Measurements from ENCODE around the gene LTO1.

LTO1 gene

GRCh38 chr11:69650832-69651344 is 24.3 kb downstream of the LTO1 start:
- no peak for DNase-seq (ENCODE audit: low read depth, low spot score)
- no peak overlapping the region for H3K4me3 ChIP-seq (ENCODE audit: low read length)

GRCh38 chr11:69650081-69650831 is 24.9 kb downstream of the LTO1 start:
- no peak for DNase-seq (ENCODE audit: low read depth, low spot score)

GRCh38 chr11:69649576-69649900 is 25.6 kb downstream of the LTO1 start:
- H3K4me3 ChIP-seq (ENCODE audit: low read length): no peak overlapping the region
- no peak for DNase-seq (ENCODE audit: low read depth, low spot score)

More at GRCh38 chr11:69650081-69650831, 24.9 kb downstream of the LTO1 start:
- H3K4me3 ChIP-seq (ENCODE audit: low read length): no peak overlapping the region

- no peak overlapping the region for H3K4me3 ChIP-seq (ENCODE audit: low read length)
- no peak for DNase-seq (ENCODE audit: low read depth, low spot score)
Measured at GRCh38 chr11:69648679-69649575, 26.2 kb downstream of the LTO1 start.

- no peak for DNase-seq (ENCODE audit: low read depth, low spot score)
- no peak overlapping the region for H3K4me3 ChIP-seq (ENCODE audit: low read length)
Measured at GRCh38 chr11:69647761-69648497, 27.2 kb downstream of the LTO1 start.

- no peak for DNase-seq (ENCODE audit: low read depth, low spot score)
- no peak overlapping the region for H3K4me3 ChIP-seq (ENCODE audit: low read length)
Measured at GRCh38 chr11:69647390-69647748, 27.8 kb downstream of the LTO1 start.

GRCh38 chr11:69646493-69647389 is 28.4 kb downstream of the LTO1 start:
- H3K4me3 ChIP-seq (ENCODE audit: low read length): no peak overlapping the region
- no peak for DNase-seq (ENCODE audit: low read depth, low spot score)

GRCh38 chr11:69645801-69646492 is 29.2 kb downstream of the LTO1 start:
- DNase-seq (ENCODE audit: low read depth, low spot score): no peak
- no peak overlapping the region for H3K4me3 ChIP-seq (ENCODE audit: low read length)

- no peak for DNase-seq (ENCODE audit: low read depth, low spot score)
- no peak overlapping the region for H3K4me3 ChIP-seq (ENCODE audit: low read length)
Measured at GRCh38 chr11:69644962-69645675, 30.0 kb downstream of the LTO1 start.

- DNase-seq (ENCODE audit: low read depth, low spot score): no peak
- H3K4me3 ChIP-seq (ENCODE audit: low read length): no peak overlapping the region
Measured at GRCh38 chr11:69644071-69644961, 30.8 kb downstream of the LTO1 start.

- DNase-seq (ENCODE audit: low read depth, low spot score): no peak
Measured at GRCh38 chr11:69643646-69644045, 31.5 kb downstream of the LTO1 start.

GRCh38 chr11:69642913-69643632 is 32.1 kb downstream of the LTO1 start:
- peak overlapping the region; percentile 44 for H3K4me3 ChIP-seq (ENCODE audit: low read length)
- DNase-seq (ENCODE audit: low read depth, low spot score): peak; percentile 60

More at GRCh38 chr11:69643646-69644045, 31.5 kb downstream of the LTO1 start:
- H3K4me3 ChIP-seq (ENCODE audit: low read length): no peak overlapping the region

- peak overlapping the region; percentile 44 for H3K4me3 ChIP-seq (ENCODE audit: low read length)
- DNase-seq (ENCODE audit: low read depth, low spot score): no peak
Measured at GRCh38 chr11:69642549-69642912, 32.6 kb downstream of the LTO1 start.

- no peak for DNase-seq (ENCODE audit: low read depth, low spot score)
- H3K4me3 ChIP-seq (ENCODE audit: low read length): peak overlapping the region; percentile 44; the same call in 1 of the 2 replicates
Measured at GRCh38 chr11:69641681-69642548, 33.2 kb downstream of the LTO1 start.

- H3K4me3 ChIP-seq (ENCODE audit: low read length): no peak within 1 kb of the TSS
- peak; percentile 47 for DNase-seq (ENCODE audit: low read depth, low spot score)
Measured at GRCh38 chr11:69640995-69641581, 34.1 kb downstream of the LTO1 start, which contains the start of gene CCND1. TSS of gene CCND1 (plus strand) at chr11:69641156. CDS start at chr11:69641314, 158 bp downstream.
